Measurements from ENCODE around the gene CUL7.

The CUL7 gene

GRCh38 chr6:43053545-43054205 is at the start of gene CUL7:
Gene CUL7 (minus strand): TSS chr6:43053851. CDS start chr6:43052788, 1,063 bp downstream.
- H3K27me3 ChIP-seq (ENCODE audit: control insufficient read depth, insufficient read depth, low read length), result no peaks in the 10 kb centered on the region
- H3K4me3 ChIP-seq (ENCODE audit: low read length), result peak within 1 kb of the TSS; percentile 90
- H3K4me1 ChIP-seq (ENCODE audit: control insufficient read depth, insufficient read depth, low read length), result peaks cover 10% of the 10 kb centered on the region
- peak within 1 kb of the TSS; percentile 83 for H3K27ac ChIP-seq (ENCODE audit: low read depth, low read length)
- peak within 1 kb of the TSS; percentile 96 for H3K9ac ChIP-seq (ENCODE audit: low read length)
- H3K36me3 ChIP-seq (ENCODE audit: control insufficient read depth, insufficient read depth, low read length), result peaks cover 17% of the 10 kb centered on the region

- Histone ChIP-seq H3K27ac (ENCODE audit: low read depth, low read length) (no peak overlapping the region), H3K4me3 (ENCODE audit: low read length) (no peak overlapping the region), H3K27me3 (ENCODE audit: control insufficient read depth, insufficient read depth, low read length) (no peaks in the 10 kb centered on the region)
These were observed 47.8 kb upstream of the CUL7 start for GRCh38 chr6:43101497-43101896.

GRCh38 chr6:43097502-43097901 is 43.9 kb upstream of the CUL7 start:
- no peaks in the 10 kb centered on the region for H3K36me3 ChIP-seq (ENCODE audit: control insufficient read depth, insufficient read depth, low read length)

More at GRCh38 chr6:43101497-43101896, 47.8 kb upstream of the CUL7 start:
- H3K36me3 ChIP-seq (ENCODE audit: control insufficient read depth, insufficient read depth, low read length), result no peaks in the 10 kb centered on the region
- H3K9ac ChIP-seq (ENCODE audit: low read length), result no peak overlapping the region
- no peaks in the 10 kb centered on the region for H3K4me1 ChIP-seq (ENCODE audit: control insufficient read depth, insufficient read depth, low read length)

GRCh38 chr6:43097098-43097489 is 43.4 kb upstream of the CUL7 start:
- Histone ChIP-seq H3K4me1 (ENCODE audit: control insufficient read depth, insufficient read depth, low read length) (peaks cover 3% of the 10 kb centered on the region), H3K36me3 (ENCODE audit: control insufficient read depth, insufficient read depth, low read length) (no peaks in the 10 kb centered on the region), H3K27ac (ENCODE audit: low read depth, low read length) (no peak overlapping the region), H3K27me3 (ENCODE audit: control insufficient read depth, insufficient read depth, low read length) (no peaks in the 10 kb centered on the region), H3K9ac (ENCODE audit: low read length) (no peak overlapping the region), H3K4me3 (ENCODE audit: low read length) (no peak overlapping the region)

More at GRCh38 chr6:43097502-43097901, 43.9 kb upstream of the CUL7 start:
- Histone ChIP-seq H3K9ac (ENCODE audit: low read length) (no peak overlapping the region), H3K4me3 (ENCODE audit: low read length) (no peak overlapping the region), H3K4me1 (ENCODE audit: control insufficient read depth, insufficient read depth, low read length) (peaks cover 3% of the 10 kb centered on the region), H3K27me3 (ENCODE audit: control insufficient read depth, insufficient read depth, low read length) (no peaks in the 10 kb centered on the region), H3K27ac (ENCODE audit: low read depth, low read length) (no peak overlapping the region)

- H3K9ac ChIP-seq (ENCODE audit: low read length), result no peak overlapping the region
- H3K27ac ChIP-seq (ENCODE audit: low read depth, low read length), result no peak overlapping the region
These were observed 42.9 kb upstream of the CUL7 start for GRCh38 chr6:43096451-43097097.

GRCh38 chr6:43095939-43096338 is 42.3 kb upstream of the CUL7 start:
- H3K4me1 ChIP-seq (ENCODE audit: control insufficient read depth, insufficient read depth, low read length), result peaks cover 3% of the 10 kb centered on the region
- H3K9ac ChIP-seq (ENCODE audit: low read length), result no peak overlapping the region
- H3K36me3 ChIP-seq (ENCODE audit: control insufficient read depth, insufficient read depth, low read length), result no peaks in the 10 kb centered on the region
- no peak overlapping the region for H3K27ac ChIP-seq (ENCODE audit: low read depth, low read length)
- H3K4me3 ChIP-seq (ENCODE audit: low read length), result no peak overlapping the region
- H3K27me3 ChIP-seq (ENCODE audit: control insufficient read depth, insufficient read depth, low read length), result no peaks in the 10 kb centered on the region

More at GRCh38 chr6:43096451-43097097, 42.9 kb upstream of the CUL7 start:
- Histone ChIP-seq H3K27me3 (ENCODE audit: control insufficient read depth, insufficient read depth, low read length) (no peaks in the 10 kb centered on the region), H3K36me3 (ENCODE audit: control insufficient read depth, insufficient read depth, low read length) (no peaks in the 10 kb centered on the region), H3K4me3 (ENCODE audit: low read length) (no peak overlapping the region), H3K4me1 (ENCODE audit: control insufficient read depth, insufficient read depth, low read length) (peaks cover 3% of the 10 kb centered on the region)

GRCh38 chr6:43093436-43094289 is 40.0 kb upstream of the CUL7 start:
- H3K9ac ChIP-seq (ENCODE audit: low read length), result no peak overlapping the region
- H3K4me3 ChIP-seq (ENCODE audit: low read length), result peak overlapping the region; percentile 45

GRCh38 chr6:43092635-43093034 is 39.0 kb upstream of the CUL7 start:
- Histone ChIP-seq H3K4me3 (ENCODE audit: low read length) (no peak overlapping the region), H3K27me3 (ENCODE audit: control insufficient read depth, insufficient read depth, low read length) (no peaks in the 10 kb centered on the region), H3K9ac (ENCODE audit: low read length) (no peak overlapping the region), H3K36me3 (ENCODE audit: control insufficient read depth, insufficient read depth, low read length) (no peaks in the 10 kb centered on the region), H3K4me1 (ENCODE audit: control insufficient read depth, insufficient read depth, low read length) (peaks cover 3% of the 10 kb centered on the region), H3K27ac (ENCODE audit: low read depth, low read length) (no peak overlapping the region)

More at GRCh38 chr6:43093436-43094289, 40.0 kb upstream of the CUL7 start:
- Histone ChIP-seq H3K36me3 (ENCODE audit: control insufficient read depth, insufficient read depth, low read length) (no peaks in the 10 kb centered on the region), H3K4me1 (ENCODE audit: control insufficient read depth, insufficient read depth, low read length) (peaks cover 3% of the 10 kb centered on the region), H3K27ac (ENCODE audit: low read depth, low read length) (peak overlapping the region; percentile 73), H3K27me3 (ENCODE audit: control insufficient read depth, insufficient read depth, low read length) (no peaks in the 10 kb centered on the region)

GRCh38 chr6:43091436-43091991 is 37.9 kb upstream of the CUL7 start:
- no peaks in the 10 kb centered on the region for H3K27me3 ChIP-seq (ENCODE audit: control insufficient read depth, insufficient read depth, low read length)
- H3K4me1 ChIP-seq (ENCODE audit: control insufficient read depth, insufficient read depth, low read length), result peaks cover 3% of the 10 kb centered on the region
- H3K9ac ChIP-seq (ENCODE audit: low read length), result no peak overlapping the region
- no peaks in the 10 kb centered on the region for H3K36me3 ChIP-seq (ENCODE audit: control insufficient read depth, insufficient read depth, low read length)
- H3K27ac ChIP-seq (ENCODE audit: low read depth, low read length), result no peak overlapping the region
- H3K4me3 ChIP-seq (ENCODE audit: low read length), result no peak overlapping the region

- H3K27me3 ChIP-seq (ENCODE audit: control insufficient read depth, insufficient read depth, low read length), result no peaks in the 10 kb centered on the region
- no peak overlapping the region for H3K27ac ChIP-seq (ENCODE audit: low read depth, low read length)
- H3K4me1 ChIP-seq (ENCODE audit: control insufficient read depth, insufficient read depth, low read length), result peaks cover 3% of the 10 kb centered on the region
- no peak overlapping the region for H3K9ac ChIP-seq (ENCODE audit: low read length)
- no peak overlapping the region for H3K4me3 ChIP-seq (ENCODE audit: low read length)
- H3K36me3 ChIP-seq (ENCODE audit: control insufficient read depth, insufficient read depth, low read length), result no peaks in the 10 kb centered on the region
These were observed 37.4 kb upstream of the CUL7 start for GRCh38 chr6:43091020-43091419.

GRCh38 chr6:43090559-43090956 is 36.9 kb upstream of the CUL7 start:
- no peak overlapping the region for H3K27ac ChIP-seq (ENCODE audit: low read depth, low read length)
- H3K27me3 ChIP-seq (ENCODE audit: control insufficient read depth, insufficient read depth, low read length), result no peaks in the 10 kb centered on the region
- peaks cover 3% of the 10 kb centered on the region for H3K4me1 ChIP-seq (ENCODE audit: control insufficient read depth, insufficient read depth, low read length)
- H3K4me3 ChIP-seq (ENCODE audit: low read length), result no peak overlapping the region
- H3K9ac ChIP-seq (ENCODE audit: low read length), result no peak overlapping the region
- no peaks in the 10 kb centered on the region for H3K36me3 ChIP-seq (ENCODE audit: control insufficient read depth, insufficient read depth, low read length)
